Muscle layer of colon (tissue), 2 donors: ENCODE data around the gene CDKAL1.
"Not testable (repeated sequence)": the region's sequence is repeated elsewhere in the genome, so short reads cannot be mapped to it uniquely, and the experiment has no call there.

Experiments used
- H3K27ac ChIP-seq: one replicate; pipeline ENCODE4 v1.7.0; 2013; ENCODE audit warnings: low read depth, mild to moderate bottlenecking, low read length, moderate library complexity
- H3K27me3 ChIP-seq, 2 donors: one replicate each; pipeline ENCODE4 v1.7.0; 2013; ENCODE audit warnings: low read length in 2 of 2, mild to moderate bottlenecking in 2 of 2; ENCODE audit not compliant: insufficient read depth in 2 of 2, control insufficient read depth in 1 of 2
- H3K36me3 ChIP-seq: one replicate; pipeline ENCODE4 v1.7.0; 2013; ENCODE audit warnings: mild to moderate bottlenecking, low read length; ENCODE audit not compliant: insufficient read depth
- H3K4me1 ChIP-seq: one replicate; pipeline ENCODE4 v1.7.0; 2013; ENCODE audit warnings: mild to moderate bottlenecking, low read length; ENCODE audit not compliant: insufficient read depth
- H3K4me3 ChIP-seq, 2 donors: one replicate each; pipeline ENCODE4 v1.7.0; 2013; ENCODE audit warnings: low read length in 2 of 2, low read depth in 1 of 2, mild to moderate bottlenecking in 1 of 2, moderate library complexity in 1 of 2
- H3K9ac ChIP-seq: one replicate; pipeline ENCODE4 v1.7.0; 2013; ENCODE audit warnings: low read length
- H3K9me3 ChIP-seq: one replicate; pipeline ENCODE4 v1.7.0; 2013; ENCODE audit warnings: mild to moderate bottlenecking, low read length
- donor health status: abdominal sarcoma.
- donor health status: Adenocarcinoma of cecum.

The CDKAL1 gene

DNA sequence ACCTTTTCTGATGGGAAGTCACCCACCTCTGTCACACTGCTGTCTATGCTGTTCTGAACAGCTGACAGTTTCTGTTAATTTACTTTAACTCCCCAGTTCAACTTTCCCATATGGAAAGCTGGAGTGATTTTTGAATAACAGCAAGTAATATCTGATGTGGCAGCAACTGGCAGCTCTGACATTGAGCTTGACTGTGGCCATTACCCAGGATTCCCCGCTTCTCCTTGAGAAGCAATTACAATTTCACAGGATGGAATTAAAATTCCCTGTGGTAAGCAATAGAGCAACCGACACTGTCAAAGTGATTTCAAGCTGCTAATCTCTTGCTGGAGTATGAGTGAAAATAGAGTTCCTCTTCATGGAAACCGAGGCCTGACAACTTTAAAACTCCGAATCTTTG, 711.2 kb downstream of the CDKAL1 start:
- Histone ChIP-seq H3K36me3 (no peaks in the 10 kb centered on the region), H3K4me1 (no peaks in the 10 kb centered on the region), H3K4me3 (no peak overlapping the region), H3K9ac (no peak overlapping the region), H3K27ac (no peak overlapping the region), H3K9me3 (no peaks in the 10 kb centered on the region), H3K27me3 (no peaks in the 10 kb centered on the region)

DNA sequence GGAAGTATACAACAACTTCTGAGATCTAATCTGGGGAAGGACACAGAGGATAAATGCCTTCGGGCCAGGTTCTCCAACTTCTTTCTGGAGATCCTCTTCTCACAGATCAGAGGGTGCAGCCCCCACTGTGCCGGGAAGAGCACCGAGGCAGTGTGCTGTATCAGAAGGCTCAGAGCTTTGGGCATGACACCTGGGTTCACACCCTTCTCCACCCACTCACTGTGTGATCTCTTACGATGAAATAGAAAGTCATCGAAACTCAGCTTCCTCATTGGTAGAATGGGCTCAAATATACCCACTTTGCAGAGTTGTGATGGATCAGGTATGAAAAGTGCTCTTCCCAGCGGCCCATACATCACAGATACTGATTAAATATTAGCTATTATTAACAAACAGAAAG, 711.8 kb downstream of the CDKAL1 start:
- H3K27me3 ChIP-seq = no peaks in the 10 kb centered on the region
- no peak overlapping the region for H3K27ac ChIP-seq

DNA sequence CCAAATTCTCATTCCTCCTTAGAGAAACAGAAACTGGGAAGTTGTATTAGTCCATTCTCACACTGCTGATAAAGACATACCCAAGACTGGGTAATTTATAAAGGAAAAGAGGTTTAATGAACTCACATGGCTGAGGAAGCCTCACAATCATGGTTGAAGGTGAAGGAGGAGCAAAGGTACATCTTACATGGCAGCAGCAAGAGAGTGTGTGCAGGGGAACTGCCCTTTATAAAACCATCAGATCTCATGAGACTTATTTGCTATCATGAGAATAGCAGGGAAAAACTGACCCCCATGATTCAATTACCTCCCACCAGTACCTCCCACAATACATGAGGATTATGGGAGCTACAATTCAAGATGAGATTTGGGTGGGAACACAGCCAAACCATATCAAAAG, 720.2 kb downstream of the CDKAL1 start:
- not testable (repeated sequence) for H3K4me3 ChIP-seq, H3K36me3 ChIP-seq, H3K27me3 ChIP-seq, H3K9ac ChIP-seq, H3K27ac ChIP-seq, H3K4me1 ChIP-seq, H3K9me3 ChIP-seq

More for the DNA sequence above, 711.8 kb downstream of the CDKAL1 start:
- Histone ChIP-seq H3K36me3 (no peaks in the 10 kb centered on the region), H3K9ac (no peak overlapping the region), H3K9me3 (no peaks in the 10 kb centered on the region), H3K4me1 (no peaks in the 10 kb centered on the region), H3K4me3 (no peak overlapping the region)

DNA sequence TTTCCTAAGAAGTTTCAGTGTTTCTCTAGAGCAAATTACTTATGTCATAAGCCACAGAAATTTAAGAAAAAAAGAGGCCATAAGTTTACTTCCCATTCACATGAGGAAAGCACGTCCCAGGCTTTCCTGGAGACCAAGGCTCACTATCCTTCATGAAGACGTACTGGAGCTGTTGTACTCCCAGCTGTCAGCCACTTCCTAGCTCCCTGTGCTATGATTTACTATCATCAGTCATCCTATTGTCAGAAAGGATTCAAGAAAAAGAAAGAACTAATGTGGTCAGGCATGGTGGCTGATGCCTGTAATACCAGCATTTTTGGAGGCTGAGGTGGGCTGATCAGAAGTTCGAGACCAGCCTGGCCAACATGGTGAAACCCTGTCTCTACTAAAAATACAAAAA, 721.9 kb downstream of the CDKAL1 start:
- Histone ChIP-seq H3K27me3 (no peaks in the 10 kb centered on the region), H3K9me3 (no peaks in the 10 kb centered on the region), H3K36me3 (no peaks in the 10 kb centered on the region), H3K4me3 (no peak overlapping the region), H3K27ac (no peak overlapping the region), H3K4me1 (no peaks in the 10 kb centered on the region), H3K9ac (no peak overlapping the region)

DNA sequence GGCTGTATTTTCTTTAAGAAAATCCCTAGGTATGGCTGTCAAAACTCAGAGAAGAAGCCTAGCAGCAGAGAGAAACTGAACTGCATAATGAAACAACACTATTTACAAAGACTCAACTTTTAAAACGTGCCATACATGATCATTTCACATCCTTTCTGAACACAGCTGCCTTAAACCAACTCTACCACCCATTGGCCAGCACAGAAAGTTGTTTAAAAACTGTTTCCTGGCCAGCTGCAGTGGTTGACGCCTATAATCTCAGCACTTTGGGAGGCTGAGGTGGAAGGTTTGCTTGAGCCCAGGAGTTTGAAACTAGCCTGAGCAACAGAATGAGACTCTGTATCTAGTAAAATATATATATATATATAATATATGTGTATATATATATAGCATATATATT, 722.9 kb downstream of the CDKAL1 start:
- H3K36me3 ChIP-seq = no peaks in the 10 kb centered on the region
- no peak overlapping the region for H3K4me3 ChIP-seq
- no peaks in the 10 kb centered on the region for H3K4me1 ChIP-seq
- no peaks in the 10 kb centered on the region for H3K27me3 ChIP-seq
- H3K27ac ChIP-seq = no peak overlapping the region
- no peak overlapping the region for H3K9ac ChIP-seq
- no peaks in the 10 kb centered on the region for H3K9me3 ChIP-seq

DNA sequence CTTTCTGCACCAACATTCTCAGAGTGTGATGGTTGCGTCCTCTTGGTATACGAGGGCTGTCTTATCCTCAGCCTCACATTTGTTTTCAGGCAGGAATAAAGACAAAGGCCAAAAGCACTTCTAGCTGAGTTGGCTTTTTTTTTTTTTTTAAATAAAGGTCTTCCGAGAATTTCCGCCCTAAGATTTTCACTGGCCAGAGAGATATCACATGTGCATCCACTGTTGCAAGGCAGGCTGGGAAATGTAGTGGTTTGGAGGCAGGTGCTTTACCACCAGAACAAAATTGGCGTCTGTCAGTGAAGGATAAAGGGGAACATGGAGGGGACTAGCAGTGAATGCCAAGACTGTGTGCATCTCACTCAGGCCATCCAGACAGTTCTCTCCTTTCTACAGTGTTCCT, 724.4 kb downstream of the CDKAL1 start:
- no peak overlapping the region for H3K9ac ChIP-seq
- no peak overlapping the region for H3K27ac ChIP-seq
- no peak overlapping the region for H3K4me3 ChIP-seq
- H3K9me3 ChIP-seq = no peaks in the 10 kb centered on the region
- H3K4me1 ChIP-seq = no peaks in the 10 kb centered on the region
- H3K36me3 ChIP-seq = no peaks in the 10 kb centered on the region
- H3K27me3 ChIP-seq = no peaks in the 10 kb centered on the region

DNA sequence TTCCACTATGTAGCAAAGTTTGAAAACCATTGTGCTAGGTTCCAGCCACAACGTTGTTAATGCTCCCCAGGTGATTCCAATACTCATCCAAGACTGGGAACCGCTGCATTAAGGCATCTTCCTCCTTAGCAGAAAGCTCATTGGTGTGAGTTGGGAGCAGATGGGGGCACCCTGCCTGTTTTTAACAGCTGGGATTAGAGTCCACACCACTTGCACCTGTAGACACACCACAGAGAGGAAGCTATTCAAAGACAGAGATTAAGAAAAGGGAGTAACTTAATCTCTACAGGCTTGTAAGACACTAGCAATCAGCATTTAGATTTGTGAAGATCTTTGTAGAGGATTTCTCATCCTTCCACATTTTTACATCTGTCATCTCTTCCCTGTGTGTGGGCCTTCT, 725.4 kb downstream of the CDKAL1 start:
- Histone ChIP-seq H3K27ac (no peak overlapping the region), H3K4me3 (no peak overlapping the region), H3K27me3 (no peaks in the 10 kb centered on the region), H3K4me1 (no peaks in the 10 kb centered on the region), H3K9me3 (no peaks in the 10 kb centered on the region), H3K9ac (no peak overlapping the region), H3K36me3 (no peaks in the 10 kb centered on the region)

DNA sequence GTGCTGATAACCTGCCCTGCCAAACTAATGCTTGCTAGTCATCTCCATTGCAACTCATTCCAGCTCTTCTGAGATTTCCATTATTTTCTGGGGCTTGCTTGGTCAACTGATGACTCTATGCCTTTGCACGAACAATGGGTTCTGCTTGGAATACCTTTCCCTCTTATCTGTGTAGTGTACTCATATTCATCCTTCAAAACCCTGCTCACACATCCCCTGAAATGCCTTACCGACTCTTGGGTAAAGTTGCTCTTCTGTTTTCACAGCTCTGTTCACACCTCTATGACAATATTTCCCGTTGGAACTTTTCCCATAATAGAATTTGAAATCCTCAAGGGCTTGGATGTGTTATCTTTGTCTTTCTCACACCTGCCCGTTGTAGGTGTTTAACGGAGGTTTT, 728.2 kb downstream of the CDKAL1 start:
- Histone ChIP-seq H3K27ac (no peak overlapping the region), H3K9me3 (no peaks in the 10 kb centered on the region), H3K4me1 (no peaks in the 10 kb centered on the region), H3K36me3 (no peaks in the 10 kb centered on the region), H3K9ac (no peak overlapping the region), H3K27me3 (no peaks in the 10 kb centered on the region), H3K4me3 (no peak overlapping the region)

DNA sequence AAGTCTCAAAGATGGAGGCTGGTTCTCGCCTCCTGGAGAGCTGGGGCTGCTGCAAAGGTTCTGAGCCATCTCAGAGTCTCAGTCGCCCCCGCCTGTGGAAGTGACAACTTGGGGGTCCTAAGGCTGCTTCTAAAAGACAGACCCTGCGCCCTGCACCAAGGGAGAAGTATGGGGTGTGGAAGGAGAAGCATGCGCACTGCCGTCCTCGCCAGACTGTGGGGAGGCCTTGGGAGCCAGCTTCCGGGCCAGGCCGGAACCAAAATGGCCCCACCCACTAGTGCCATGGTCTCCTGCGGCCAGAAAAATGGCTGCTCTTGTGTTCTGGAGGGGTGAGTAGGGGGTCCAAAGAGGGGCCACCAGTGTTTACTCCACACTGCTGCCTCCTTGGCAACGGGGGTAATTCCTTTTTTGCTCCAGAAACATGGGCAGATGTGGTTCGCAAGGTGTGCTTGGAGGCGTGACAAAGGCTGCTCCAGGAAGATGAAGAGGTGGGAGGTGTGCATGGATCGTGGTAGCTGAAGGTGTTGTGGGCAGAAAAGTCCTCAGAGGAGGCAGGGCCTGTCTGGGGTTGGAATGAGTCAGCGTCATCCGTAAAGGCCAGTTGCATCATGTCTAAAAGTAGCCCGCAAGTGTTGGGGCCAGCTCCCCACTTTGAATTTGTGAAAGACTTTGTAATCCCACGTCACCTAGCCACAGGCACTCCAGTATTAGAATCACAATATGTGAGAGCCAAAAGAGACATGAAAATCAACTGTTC, 729.5 kb downstream of the CDKAL1 start:
- H3K27me3 ChIP-seq = no peaks in the 10 kb centered on the region
- no peaks in the 10 kb centered on the region for H3K36me3 ChIP-seq
- no peak overlapping the region for H3K9ac ChIP-seq
- H3K4me3 ChIP-seq = no peak overlapping the region
- no peak overlapping the region for H3K27ac ChIP-seq
- H3K4me1 ChIP-seq = no peaks in the 10 kb centered on the region
- no peaks in the 10 kb centered on the region for H3K9me3 ChIP-seq

DNA sequence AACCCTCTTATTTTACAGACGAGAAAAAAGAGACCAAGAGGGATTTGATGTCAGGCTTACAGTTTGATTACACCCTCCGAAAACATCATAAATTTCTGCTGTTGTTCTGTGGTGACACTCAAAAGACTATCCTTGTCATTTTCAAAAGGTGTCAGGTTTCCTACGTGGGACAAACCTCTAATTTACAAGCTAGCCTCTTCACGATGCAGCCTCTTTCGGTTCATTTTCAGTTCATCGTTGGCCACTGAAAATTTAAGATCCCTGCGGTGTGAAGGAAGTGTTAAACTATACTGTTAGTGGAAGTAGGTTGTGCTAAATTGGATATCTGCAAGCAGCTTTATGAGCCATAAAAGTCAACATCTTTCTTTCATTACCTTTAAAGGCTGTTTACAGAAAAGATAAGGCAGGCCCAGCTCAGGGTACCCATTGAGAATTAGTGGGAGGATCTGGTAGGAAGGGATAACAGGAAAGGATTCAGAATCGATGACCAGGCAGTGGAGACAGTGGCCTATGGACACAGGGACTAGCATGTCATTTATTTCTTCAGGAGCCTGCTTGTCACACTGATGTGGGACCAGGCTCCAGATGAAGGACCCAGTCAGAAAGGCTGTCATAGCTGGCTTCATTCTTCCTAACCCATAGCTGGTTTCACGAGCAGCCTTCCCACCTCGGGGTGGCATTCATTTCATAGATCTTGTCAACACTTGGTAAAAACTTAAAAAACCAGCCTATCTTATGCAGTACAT, 730.2 kb downstream of the CDKAL1 start:
- Histone ChIP-seq H3K9me3 (no peaks in the 10 kb centered on the region), H3K9ac (no peak overlapping the region), H3K27ac (no peak overlapping the region), H3K36me3 (no peaks in the 10 kb centered on the region), H3K4me3 (no peak overlapping the region), H3K27me3 (no peaks in the 10 kb centered on the region), H3K4me1 (no peaks in the 10 kb centered on the region)

DNA sequence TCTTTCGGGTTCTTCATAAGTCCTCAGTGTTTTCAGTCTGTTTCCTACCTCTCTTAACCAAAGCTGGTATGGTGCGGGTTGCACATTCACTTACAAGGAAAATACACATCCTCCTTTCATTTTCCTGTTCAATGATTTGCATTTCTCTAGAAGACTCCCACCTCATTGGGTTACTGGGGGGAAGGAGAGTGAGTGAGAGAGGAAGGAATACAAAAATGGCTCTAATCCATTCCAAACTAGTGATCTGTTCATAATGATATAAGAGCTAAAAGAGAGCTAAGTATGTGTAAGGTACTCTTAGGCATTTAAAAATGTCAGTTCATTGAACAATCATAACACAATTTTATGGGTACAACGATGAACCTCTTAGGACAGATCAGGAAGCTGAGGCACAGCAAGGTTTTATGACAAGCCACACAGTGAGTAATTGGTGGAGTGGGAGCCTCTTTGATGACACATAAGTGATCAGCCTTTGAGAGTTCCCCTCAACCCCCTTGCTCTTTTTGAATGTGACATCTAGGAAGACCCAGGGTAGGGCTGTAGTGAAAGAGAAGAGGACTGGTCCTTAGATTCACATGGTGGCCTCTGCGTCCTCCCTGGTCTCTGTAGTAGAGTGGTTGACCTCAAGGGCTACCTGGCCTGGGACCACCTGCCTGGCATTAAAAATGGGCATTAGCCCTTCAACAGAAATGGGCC, 730.9 kb downstream of the CDKAL1 start:
- Histone ChIP-seq H3K9ac (no peak overlapping the region), H3K27me3 (no peaks in the 10 kb centered on the region)

More for the DNA sequence above, 730.9 kb downstream of the CDKAL1 start:
- no peaks in the 10 kb centered on the region for H3K36me3 ChIP-seq
- no peak overlapping the region for H3K4me3 ChIP-seq
- no peak overlapping the region for H3K27ac ChIP-seq
- H3K4me1 ChIP-seq = no peaks in the 10 kb centered on the region
- no peaks in the 10 kb centered on the region for H3K9me3 ChIP-seq
